CD4-positive, alpha-beta T cell treated with Interleukin-6 at 100 ng/mL for 8 hours (primary cell): ENCODE results near the gene TNFAIP8.

Source experiments
- DNase-seq: peaks from one replicate; pipeline ENCODE4 v3.0.0-alpha.2; 2020; ENCODE audit warnings: mixed read lengths, low spot score

Gene TNFAIP8

GRCh38 chr5:119367502-119368237 is 11.9 kb downstream of the TNFAIP8 start:
- peak; percentile 39 for DNase-seq

DNA sequence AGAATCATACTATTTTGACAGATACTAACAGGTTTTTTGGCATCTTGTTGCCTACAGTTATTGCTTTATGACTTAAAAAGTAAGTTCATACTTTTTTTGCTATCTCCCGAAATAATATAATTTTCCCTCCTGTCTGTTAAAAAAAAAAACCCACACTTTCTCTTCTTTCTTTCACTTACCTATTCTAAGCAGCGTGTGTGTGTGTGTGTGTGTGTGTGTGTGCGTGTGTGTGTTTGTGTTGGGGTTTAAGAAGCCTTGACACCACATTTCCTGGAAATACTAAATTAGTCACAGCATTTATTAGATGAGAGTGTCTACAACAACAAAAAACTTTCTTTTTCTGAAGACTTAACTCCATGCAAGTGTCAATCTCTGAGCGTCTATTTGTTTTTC is 12.4 kb downstream of the TNFAIP8 start:
- DNase-seq = peak; percentile 71

DNA sequence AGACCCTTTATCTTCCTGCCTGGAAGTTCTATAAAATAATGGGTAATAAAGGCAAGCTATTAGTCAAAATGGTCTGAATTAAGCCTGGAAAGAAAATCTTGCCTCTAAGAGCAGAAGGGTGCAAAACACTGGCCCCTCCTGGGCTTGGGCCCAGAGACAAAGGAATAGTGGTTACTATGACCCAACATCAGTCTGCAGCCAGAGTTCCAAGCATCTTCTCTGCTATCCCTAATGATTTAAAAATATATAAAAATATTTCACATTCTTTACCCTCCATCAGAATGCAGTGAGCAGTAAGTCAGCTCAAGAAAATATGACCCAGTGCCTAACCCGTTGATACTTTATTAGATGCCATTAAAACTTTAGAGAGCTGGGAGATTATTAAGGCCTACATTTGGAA is 14.7 kb downstream of the TNFAIP8 start:
- DNase-seq = no peak

- DNase-seq = no peak
These were observed 15.3 kb downstream of the TNFAIP8 start for GRCh38 chr5:119371146-119371545.

GRCh38 chr5:119373449-119373858 is 17.6 kb downstream of the TNFAIP8 start:
- DNase-seq = no peak

DNA sequence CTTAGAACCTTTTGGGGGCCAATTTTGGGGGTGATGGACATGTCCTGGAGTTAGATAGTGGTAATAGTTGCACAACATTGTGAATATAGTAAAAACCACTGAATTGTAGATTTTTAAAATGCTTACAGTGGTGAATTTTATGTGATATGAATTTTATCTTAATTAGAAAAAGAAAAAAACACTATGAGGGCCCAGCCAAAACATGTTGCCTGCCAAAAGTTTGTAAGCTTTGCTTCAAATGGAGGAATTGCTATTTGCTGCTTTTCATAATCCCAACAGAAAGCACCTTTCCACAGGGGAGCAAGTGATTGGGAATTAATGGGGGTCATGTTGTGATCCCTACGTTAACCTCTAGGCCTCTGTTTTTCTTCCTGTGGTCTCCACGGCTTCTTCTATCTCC is 19.1 kb downstream of the TNFAIP8 start:
- DNase-seq = no peak

DNA sequence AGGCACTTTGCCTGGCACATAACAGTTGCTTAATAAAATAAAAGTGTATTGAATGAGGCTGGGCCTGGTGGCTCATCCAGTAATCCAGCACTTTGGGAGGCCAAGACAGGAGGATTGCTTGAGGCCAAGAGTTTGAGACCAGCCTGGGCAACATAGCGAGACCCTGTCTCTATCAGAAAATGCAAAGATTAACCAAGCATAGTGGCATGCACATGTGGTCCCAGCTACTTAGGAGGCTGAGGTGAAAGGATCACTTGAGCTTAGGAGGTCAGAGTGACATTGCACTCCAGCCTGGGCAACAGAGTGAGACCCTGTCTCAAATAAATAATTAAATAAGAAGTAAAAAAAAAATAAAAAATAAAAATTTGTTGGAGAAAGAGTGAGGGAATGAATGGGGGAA is 21.2 kb downstream of the TNFAIP8 start:
- no peak for DNase-seq

DNA sequence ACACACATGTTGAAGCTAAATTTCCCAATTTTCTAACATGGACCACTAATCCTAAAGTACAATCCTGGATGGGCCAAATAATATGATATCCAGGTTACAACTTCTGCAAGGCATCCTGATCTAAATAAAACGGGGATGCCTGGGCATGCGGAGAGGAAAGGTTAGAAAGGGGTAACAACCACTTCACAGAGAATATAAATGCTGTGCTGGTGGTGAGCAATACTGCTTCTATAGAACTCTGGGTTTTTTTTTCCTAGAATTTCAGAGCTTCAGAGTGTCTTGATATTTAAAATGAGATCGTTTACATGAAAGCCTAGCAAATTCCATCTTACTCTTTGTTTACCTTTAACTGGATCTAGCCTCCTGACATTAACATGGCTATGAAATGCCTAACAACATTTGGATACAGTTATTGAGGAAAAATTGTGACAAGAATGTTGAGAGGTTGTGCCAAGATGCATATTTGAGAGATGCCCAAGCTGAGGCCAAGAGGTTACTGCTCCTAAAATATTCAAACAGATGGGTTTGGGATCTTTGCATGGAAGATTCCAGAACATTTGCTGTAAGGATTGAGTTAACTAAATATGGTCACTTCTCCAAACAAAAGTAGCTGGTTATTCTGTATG is 22.4 kb downstream of the TNFAIP8 start:
- DNase-seq = no peak

GRCh38 chr5:119379096-119379495 is 23.3 kb downstream of the TNFAIP8 start:
- no peak for DNase-seq

DNA sequence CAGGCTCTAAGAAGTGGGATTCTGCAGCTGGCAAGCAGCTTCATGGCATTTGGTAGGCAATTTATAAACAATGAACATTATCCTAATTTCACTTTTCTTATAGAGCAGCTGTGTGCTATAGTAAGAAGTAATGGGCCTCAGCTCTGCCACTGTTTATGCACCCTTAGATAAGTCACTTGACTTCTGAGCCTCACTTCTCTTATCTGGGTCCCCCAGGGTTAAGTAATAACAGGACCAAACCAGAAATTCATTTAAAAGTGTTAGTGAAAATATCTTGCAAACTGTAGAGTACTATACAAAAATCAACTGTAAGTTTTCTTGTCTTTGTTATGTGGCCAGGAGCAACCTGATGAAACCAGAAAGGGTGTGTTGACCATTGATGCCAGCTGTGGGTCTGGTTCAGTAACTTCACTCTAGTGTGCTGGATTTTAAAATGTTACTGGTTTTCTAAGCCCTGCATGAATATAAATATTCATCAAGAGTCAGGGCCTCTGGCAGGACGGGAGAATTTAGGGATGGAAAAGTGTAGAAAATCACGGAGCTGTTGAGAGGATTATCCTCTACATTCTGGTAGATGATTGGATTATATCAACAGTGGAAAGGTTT is 24.2 kb downstream of the TNFAIP8 start:
- DNase-seq = no peak

DNA sequence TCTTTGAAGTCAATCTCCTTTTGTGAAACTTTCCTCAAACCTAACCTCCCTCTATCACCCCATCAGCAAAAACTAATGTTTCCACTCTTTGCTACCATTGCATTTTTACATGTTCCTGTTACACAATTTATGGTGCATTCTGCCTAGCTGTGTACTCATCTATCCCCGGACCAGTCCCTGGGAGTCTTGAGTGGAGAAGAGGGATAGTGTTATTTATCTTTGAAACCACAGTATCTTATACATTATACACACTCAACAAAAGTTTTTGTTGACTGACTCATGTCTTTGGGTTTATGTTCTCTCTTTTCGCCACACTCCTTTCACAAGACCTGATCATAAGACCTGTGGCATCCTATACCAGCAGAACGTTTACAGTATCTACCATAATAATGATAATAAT is 26.4 kb downstream of the TNFAIP8 start:
- no peak for DNase-seq

GRCh38 chr5:119383008-119383407 is 27.2 kb downstream of the TNFAIP8 start:
- DNase-seq = no peak

DNA sequence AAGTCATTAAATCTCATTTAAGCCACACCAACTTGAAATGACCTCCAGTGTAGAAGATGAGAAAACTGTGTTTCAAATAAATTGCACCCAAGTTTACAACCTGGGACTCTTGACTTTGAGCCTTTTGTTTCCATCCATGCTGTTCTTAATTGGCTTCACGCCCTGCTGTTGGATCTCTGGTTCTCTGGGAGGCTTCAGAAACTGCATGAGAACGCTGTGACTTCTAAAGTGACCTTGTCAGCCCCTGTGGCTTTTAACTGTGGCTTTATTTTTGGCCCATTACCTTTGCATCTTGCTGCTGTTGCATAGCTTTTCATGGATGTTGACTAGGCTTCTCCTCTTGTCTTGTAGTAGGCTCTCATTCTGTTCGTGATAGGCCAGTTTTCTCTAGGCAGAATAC is 29.3 kb downstream of the TNFAIP8 start:
- DNase-seq = no peak

DNA sequence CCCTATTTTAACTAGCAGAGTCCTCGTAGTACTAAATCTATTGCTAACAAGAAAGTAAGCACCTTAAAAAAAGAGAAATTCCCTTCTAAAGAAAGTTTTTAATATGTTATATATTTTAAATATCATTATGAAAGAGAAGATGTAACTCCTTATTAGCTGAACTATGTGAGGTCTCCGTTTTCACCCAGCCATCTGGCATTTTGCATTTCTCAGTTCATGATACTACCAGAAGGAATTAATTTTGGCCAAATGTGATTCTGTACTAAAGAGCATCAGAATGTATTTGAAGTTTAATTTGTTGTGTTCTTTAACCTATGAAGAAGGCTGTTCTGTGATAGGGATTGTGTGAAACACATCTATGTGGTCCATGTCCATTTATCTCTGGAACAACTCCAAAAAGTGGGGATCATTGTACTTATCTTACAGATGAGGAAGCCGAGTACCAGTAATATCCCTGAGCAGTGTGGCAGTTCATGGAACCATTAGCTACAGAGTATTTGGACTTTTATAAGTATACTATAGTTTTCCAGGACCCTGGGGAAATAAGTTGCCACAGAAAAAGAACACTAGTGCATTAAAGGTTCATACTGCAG is 29.8 kb downstream of the TNFAIP8 start:
- no peak for DNase-seq

DNA sequence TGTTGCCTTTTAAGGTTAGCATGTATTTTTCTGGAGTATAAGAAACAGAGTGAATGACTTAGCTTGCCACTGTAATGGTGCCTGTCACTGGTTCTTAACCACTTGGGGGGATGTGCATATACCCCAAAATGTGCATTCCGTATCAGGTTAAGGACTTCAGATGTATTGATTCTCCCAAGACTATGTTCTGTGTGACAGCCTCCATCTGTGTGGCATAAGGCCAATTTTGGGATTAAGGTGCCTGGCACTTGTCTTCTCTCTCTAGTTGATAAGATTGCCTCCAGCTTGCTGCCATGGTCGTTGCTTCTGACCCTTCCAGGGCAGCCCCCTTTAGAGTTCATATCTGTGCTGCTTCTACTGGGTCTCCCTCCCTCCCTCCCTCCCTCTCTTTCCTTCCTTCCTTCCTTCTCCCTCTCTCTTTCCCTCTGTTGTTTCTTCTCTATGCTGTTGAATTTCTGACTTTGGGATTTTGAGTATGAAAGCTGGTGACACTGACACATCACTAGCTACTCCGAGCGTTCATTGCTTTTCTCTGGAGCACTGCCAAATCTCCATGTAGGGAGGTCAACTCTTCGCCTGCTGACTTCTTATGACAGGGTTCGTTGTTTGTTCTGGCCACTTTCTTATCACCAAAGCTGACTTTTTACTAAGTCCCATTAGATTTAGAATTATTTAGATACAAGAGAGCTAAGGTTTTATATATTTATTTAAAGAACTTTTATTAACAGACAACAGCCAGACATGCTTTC is 31.0 kb downstream of the TNFAIP8 start:
- no peak for DNase-seq

DNA sequence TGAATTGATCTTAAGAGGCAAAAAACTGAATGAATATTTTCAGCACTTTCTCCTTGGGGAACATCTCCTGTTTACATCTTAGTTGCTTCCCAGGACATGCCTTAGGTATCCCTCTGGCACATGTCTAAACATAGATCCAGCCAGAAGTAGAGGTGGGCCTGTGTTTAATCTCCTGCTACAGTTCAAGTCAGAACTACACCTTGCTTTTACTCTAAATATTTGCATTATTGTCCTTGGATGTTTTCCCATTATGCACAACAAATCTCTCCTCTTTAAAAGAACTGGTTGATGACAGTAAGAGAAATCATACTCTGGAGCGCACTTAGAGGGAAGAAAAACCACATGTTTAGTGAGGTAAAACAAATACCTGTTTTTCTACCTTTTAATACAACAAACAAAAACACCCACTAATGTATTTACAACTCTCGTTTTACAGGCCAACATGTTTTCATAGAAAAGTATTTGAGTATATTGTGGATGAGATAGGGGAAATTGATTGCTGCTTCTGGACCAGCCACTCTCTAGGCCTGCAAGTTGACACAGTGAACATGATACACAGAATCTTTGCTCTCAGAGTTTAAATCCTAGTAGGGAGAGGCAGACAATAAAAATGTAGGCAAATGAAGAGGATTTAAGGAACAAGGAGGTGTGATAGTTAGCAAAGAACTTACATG is 32.3 kb downstream of the TNFAIP8 start:
- DNase-seq = no peak

DNA sequence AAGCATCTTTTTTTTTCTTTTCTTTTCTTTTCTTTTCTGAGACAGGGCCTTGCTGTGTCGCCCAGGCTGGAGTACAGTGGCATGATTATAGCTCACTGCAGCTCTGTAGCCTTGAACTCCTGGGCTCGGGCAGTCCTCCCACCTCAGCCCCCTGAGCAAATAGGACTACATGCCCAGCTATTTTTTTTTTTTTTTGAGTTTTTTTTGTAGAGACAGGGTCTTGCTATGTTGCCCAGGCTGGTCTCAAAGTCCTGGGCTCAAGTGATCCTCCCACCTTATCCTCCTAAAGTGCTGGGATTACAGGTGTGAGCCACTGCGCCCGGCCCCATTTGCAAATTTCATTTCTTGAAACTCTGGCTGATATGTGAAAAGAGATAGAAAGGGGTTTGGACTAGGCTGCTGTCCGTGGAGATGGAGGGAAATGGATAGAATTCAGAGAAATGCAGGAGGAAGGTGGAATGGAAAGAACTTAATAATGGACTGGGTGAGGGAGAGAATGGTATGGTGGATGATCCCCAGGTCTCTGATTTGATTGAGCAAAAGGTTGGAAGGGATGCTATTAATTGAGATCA is 32.9 kb downstream of the TNFAIP8 start:
- DNase-seq = no peak

DNA sequence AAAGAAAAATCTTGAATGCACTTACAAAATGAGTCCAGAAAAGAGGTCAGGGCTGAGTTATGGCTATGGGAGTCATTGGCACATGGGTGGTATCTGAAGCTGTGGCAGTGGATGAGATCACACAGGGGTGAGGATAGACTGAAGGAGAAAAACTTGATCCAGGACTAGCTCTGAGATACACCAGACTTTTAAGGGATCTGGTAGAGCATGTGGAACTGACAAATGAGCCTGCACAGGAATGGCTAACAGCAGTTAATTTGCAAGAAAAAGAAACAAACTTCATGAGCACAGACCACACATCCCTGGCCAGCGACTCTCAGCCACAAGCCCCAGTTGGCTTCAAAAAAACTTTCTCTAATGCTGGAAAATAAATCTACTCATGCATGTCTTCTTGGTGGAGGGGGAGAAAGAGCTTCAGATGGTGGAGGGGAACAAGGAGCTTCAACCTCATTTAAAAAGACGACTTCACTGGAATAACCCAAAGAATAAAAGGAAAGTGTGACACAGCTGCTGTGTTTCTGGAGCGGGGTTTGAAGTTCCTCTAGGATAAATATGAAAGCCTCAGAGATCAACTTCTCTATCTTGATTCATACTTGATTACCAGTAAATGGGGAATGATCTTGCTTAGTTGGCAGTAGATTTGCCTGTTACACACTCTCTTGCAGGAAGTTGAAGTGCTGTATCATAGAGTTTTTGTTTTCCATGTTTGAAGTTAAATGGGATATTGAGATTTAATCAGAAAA is 33.6 kb downstream of the TNFAIP8 start:
- DNase-seq = no peak

GRCh38 chr5:119390404-119390803 is 34.6 kb downstream of the TNFAIP8 start:
- DNase-seq = no peak

DNA sequence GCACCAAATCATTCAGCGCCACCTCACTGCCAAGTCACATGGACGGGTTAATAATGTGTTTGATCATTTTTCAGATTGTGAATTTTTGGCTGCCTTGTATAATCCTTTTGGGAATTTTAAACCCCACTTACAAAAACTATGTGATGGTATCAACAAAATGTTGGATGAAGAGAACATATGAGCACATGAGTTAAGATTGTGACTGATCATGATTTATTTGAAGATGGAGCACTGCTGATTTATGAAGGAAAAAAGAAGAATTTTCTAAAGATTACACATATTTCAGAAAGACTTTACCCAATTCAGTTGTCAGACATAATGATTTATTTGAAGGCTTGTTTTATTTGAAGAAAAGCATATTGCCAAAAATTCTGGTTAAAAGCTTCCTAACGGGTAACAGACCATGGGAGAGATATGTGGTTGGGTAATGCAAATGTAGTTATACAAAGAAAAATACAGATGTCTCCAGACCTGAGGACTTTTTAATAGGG is 37.4 kb downstream of the TNFAIP8 start:
- DNase-seq = no peak

GRCh38 chr5:119393746-119394145 is 37.9 kb downstream of the TNFAIP8 start:
- no peak for DNase-seq
